Right atrium auricular region (tissue), 2 donors: ENCODE measurements around the gene PRR36. TPM values are rescaled to one million over a fixed set of nuclear protein-coding genes. Genes with fewer than 3 reads are reported as not detected.

Source experiments
- DNase-seq: peaks from one replicate; pipeline ENCODE4 v3.0.0-alpha.2; 2019; ENCODE audit warnings: low spot score
- H3K27ac ChIP-seq, 2 donors: fragments of 200-600 bp; sonication (generic); 1 replicate in 1 of 2; 2 replicates in 1 of 2; pipeline ENCODE4 v1.5.1; 2016 to 2019
- H3K27me3 ChIP-seq, 2 donors: fragments of 200-600 bp; sonication (generic); one replicate each; pipeline versions ENCODE4 v1.5.1 to v1.6.0; 2017 to 2019
- H3K36me3 ChIP-seq: fragments of 200-600 bp; sonication (generic); one replicate; pipeline ENCODE4 v1.5.1; 2016
- H3K4me1 ChIP-seq, 2 donors: fragments of 200-600 bp; sonication (generic); one replicate each; pipeline versions ENCODE4 v1.5.1 to v1.6.0; 2017 to 2019
- H3K4me3 ChIP-seq, 2 donors: fragments of 200-600 bp; sonication (generic); 1 replicate in 1 of 2; 2 replicates in 1 of 2; pipeline ENCODE4 v1.5.1; 2017 to 2019; ENCODE audit warnings: mild to moderate bottlenecking in 1 of 2, moderate library complexity in 1 of 2
- H3K9me3 ChIP-seq, 2 donors: fragments of 200-600 bp; sonication (generic); one replicate each; pipeline ENCODE4 v1.5.1; 2019
- total RNA-seq, 2 donors: library from RNA; depleted of rRNA; stranded (reverse); fragments of >200 nt; gene quantifications; one replicate each; pipeline ENCODE4 v1.1.0, GENCODE V29; 2016
- TF ChIP-seq, protein P1 (sequence below), 2 donors: fragments of 200-600 bp; sonication (generic); IDR thresholded peaks; one replicate each; pipeline ENCODE4 v1.5.1; 2019; ENCODE audit warnings: antibody characterized with exemption in 2 of 2

PRR36 gene
- total RNA-seq, 2 donors from 2014 or later: not detected

DNA sequence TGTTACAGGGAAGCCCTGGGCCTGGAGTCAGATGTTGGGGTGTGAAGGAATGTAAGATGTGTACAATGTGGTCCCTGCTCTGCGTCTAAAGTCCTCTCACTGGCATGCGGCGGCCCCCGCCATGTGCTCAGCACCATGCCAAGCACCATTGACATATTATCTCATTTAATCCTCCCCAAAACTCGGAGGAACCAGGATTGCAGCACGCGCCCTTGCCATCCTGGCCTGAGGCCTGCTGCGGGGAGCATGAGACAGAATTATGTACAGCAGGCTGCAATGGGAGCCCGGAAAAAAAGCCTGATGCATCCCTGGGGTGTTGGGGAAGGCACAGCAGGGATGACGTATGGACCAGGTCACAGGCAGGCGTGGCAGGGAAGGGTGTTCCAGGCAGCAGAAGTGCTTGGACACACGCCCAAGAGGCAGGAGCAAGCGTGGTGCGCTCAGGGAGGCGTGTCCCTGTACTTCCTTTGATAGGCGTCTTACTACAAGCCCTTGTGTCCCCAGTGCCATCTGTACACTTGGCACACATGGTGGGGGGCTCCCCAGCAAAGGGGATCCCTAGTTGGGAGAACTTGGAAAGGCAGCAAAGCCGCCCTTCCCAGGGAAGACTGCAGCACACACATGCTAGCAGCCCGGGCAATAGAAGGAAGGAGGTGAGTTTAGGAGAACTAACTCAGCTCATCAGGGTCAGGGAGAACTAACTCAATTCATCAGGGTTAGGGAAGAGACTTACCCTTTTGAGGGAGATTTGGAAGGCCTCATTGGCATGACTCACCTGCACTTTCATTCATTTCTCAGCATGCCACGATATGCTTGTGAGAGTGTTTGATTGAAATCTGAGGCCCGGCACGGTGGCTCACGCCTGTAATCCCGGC is 40.7 kb downstream of the PRR36 start:
- no peaks in the 10 kb centered on the region for H3K27me3 ChIP-seq
- H3K4me3 ChIP-seq: no peak overlapping the region
- no peak overlapping the region for H3K27ac ChIP-seq
- no peaks in the 10 kb centered on the region for H3K36me3 ChIP-seq
- H3K9me3 ChIP-seq: no peaks in the 10 kb centered on the region
- DNase-seq: peak; percentile 63
- H3K4me1 ChIP-seq: peaks cover 0 to 40% of the 10 kb centered on the region in 2 donors
- TF ChIP-seq, protein P1, sequence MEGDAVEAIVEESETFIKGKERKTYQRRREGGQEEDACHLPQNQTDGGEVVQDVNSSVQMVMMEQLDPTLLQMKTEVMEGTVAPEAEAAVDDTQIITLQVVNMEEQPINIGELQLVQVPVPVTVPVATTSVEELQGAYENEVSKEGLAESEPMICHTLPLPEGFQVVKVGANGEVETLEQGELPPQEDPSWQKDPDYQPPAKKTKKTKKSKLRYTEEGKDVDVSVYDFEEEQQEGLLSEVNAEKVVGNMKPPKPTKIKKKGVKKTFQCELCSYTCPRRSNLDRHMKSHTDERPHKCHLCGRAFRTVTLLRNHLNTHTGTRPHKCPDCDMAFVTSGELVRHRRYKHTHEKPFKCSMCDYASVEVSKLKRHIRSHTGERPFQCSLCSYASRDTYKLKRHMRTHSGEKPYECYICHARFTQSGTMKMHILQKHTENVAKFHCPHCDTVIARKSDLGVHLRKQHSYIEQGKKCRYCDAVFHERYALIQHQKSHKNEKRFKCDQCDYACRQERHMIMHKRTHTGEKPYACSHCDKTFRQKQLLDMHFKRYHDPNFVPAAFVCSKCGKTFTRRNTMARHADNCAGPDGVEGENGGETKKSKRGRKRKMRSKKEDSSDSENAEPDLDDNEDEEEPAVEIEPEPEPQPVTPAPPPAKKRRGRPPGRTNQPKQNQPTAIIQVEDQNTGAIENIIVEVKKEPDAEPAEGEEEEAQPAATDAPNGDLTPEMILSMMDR (IDR thresholded peaks at IDR 0.05): no peak

DNA sequence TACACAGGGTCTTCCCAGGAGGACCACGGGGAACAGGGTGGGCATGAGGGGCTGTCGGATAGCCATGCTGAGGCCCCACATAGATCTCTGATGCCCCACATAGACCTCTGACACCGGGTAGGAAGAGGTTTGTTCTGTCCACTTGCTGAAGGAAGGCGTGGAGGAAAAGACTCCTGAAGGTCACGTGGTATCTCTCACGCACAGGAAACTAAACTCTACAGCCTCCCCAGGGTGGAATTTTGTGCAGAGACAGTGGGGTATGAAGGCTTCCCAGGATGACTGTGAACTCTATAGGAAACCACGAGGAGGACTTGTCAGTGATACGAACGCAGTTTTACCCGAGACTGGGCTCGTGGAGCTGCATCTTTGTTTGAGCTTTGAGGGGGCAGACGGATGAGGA is 41.4 kb downstream of the PRR36 start:
- H3K9me3 ChIP-seq: no peaks in the 10 kb centered on the region
- H3K4me1 ChIP-seq: peaks cover 0 to 40% of the 10 kb centered on the region in 2 donors
- no peaks in the 10 kb centered on the region for H3K36me3 ChIP-seq
- no peak for DNase-seq
- TF ChIP-seq, protein P1 (IDR thresholded peaks at IDR 0.05): no peak
- no peak overlapping the region for H3K4me3 ChIP-seq
- no peaks in the 10 kb centered on the region for H3K27me3 ChIP-seq
- H3K27ac ChIP-seq: no peak overlapping the region

DNA sequence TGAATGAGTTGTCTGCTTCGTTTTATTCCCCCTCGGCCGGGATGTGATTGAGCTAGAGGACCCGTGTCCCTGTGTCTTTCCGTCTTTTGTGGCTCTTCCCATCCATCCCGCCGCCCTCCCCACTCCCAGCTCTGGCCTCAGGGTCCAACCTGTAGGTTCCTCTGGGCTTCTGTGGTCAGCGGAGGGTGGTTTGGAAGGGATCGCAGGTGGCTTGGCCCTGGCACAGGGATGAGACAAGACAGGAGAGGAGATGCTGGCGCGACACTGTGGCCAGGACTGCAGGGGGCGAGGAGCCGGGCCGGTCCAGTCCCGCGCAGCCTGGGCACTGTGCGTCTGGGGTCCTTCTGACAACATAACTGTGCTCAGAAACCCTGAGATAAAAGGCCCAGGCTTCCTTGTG is 42.2 kb downstream of the PRR36 start:
- Histone ChIP-seq H3K27ac (no peak overlapping the region), H3K4me3 (no peak overlapping the region), H3K27me3 (no peaks in the 10 kb centered on the region), H3K36me3 (no peaks in the 10 kb centered on the region), H3K9me3 (no peaks in the 10 kb centered on the region), H3K4me1 (peaks cover 0 to 40% of the 10 kb centered on the region in 2 donors)
- TF ChIP-seq, protein P1 (IDR thresholded peaks at IDR 0.05): no peak
- no peak for DNase-seq

DNA sequence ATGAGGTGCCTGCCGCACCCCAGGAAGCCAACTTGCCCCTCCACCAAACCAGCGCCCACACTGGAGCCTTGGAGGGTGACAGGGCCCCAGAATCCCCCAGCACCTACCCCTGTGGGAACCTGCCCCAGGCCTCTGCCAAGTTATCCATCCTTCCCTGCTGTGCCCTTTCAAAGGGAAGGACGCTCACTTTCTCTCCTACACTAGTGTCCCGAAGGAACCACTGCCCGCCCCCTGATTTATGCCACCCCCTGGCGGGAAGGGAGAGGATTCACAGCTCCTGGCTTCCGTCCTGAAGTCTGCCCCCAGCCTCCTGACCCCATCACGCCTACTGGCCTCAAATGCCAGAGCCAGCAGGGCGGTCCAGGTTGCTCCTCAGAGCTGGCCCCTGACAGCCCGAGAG is 42.7 kb downstream of the PRR36 start:
- H3K27me3 ChIP-seq: no peaks in the 10 kb centered on the region
- H3K27ac ChIP-seq: no peak overlapping the region
- H3K4me3 ChIP-seq: no peak overlapping the region
- no peaks in the 10 kb centered on the region for H3K9me3 ChIP-seq
- no peaks in the 10 kb centered on the region for H3K36me3 ChIP-seq
- no peak for DNase-seq
- TF ChIP-seq, protein P1 (IDR thresholded peaks at IDR 0.05): no peak
- H3K4me1 ChIP-seq: peaks cover 0 to 40% of the 10 kb centered on the region in 2 donors

DNA sequence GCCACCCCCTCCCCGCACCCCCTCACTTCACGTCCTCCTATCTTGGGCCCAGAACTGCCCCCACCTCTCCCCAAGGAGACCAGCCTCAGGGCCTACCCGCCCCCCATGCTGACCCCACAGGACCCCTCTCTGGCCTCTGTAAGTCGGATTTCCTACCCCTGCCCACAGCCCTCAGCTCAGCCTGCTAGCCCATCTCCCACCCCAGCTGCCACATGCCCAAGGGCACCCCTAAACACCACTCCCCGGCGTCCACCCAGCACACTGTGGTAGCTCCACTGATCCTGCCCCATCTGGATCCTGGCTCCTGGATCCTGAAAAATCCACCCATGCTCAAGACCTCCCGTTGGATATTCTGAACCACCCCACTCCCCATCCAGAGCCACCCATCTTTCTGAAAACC is 43.4 kb downstream of the PRR36 start:
- peaks cover 0 to 40% of the 10 kb centered on the region in 2 donors for H3K4me1 ChIP-seq
- no peak for DNase-seq
- H3K27ac ChIP-seq: no peak overlapping the region
- no peaks in the 10 kb centered on the region for H3K27me3 ChIP-seq
- peak overlapping the region; percentile 70 to 92 for H3K4me3 ChIP-seq
- no peaks in the 10 kb centered on the region for H3K36me3 ChIP-seq
- H3K9me3 ChIP-seq: no peaks in the 10 kb centered on the region
- TF ChIP-seq, protein P1 (IDR thresholded peaks at IDR 0.05): no peak
